ENCODE results near the gene SLC13A2. TPM values are rescaled to one million over a fixed set of nuclear protein-coding genes. Genes with fewer than 3 reads are reported as not detected.
"Not testable (repeated sequence)": the region's sequence is repeated elsewhere in the genome, so short reads cannot be mapped to it uniquely, and the experiment has no call there.

The SLC13A2 gene
- total RNA-seq, 1 experiment from 2014 or later: not detected

GRCh38 chr17:28521311-28522085, 48.1 kb downstream of the SLC13A2 start:
- Mint-ChIP-seq H3K27ac (no peak overlapping the region), H3K36me3 (ENCODE audit: insufficient read depth in 1 of 3, low read depth in 3 of 3) (no peaks in the 10 kb centered on the region), H3K27me3 (ENCODE audit: low read depth) (peaks cover 7% of the 10 kb centered on the region), H3K4me3 (no peak overlapping the region; a peak in 1 of 5 replicates), H3K4me1 (peaks cover 5 to 19% of the 10 kb centered on the region in 2 experiments), H3K9me3 (no peaks in the 10 kb centered on the region; a peak in 2 of 5 replicates)
- Histone ChIP-seq H2BK5ac (ENCODE audit: insufficient read length, low read length) (no peak overlapping the region), H3K4me2 (ENCODE audit: insufficient read depth, insufficient read length, low read length) (no peak overlapping the region), H2AK5ac (ENCODE audit: insufficient read length, low read length) (no peak overlapping the region), H2BK12ac (ENCODE audit: insufficient read length, low read depth, low read length) (no peak overlapping the region), H4K20me1 (ENCODE audit: control insufficient read depth, insufficient read depth, insufficient read length) (no peaks in the 10 kb centered on the region), H3K79me2 (ENCODE audit: insufficient read depth, low read length) (no peaks in the 10 kb centered on the region), H3K18ac (ENCODE audit: insufficient read length, low read depth, low read length) (no peak overlapping the region), H3K4me1 (ENCODE audit: insufficient read depth, low read length) (no peaks in the 10 kb centered on the region), H3K9ac (ENCODE audit: extremely low read depth, insufficient read length, low read length) (no peak overlapping the region), H3K79me1 (ENCODE audit: insufficient read depth, low read depth, low read length, poor library complexity, severe bottlenecking) (no peaks in the 10 kb centered on the region), H3K9me3 (ENCODE audit: control insufficient read depth, low read depth, low read length) (no peaks in the 10 kb centered on the region), H2BK120ac (ENCODE audit: low read depth, low read length, poor library complexity, severe bottlenecking) (no peak overlapping the region), H3T11ph (ENCODE audit: low read length) (no peak overlapping the region), H2BK20ac (ENCODE audit: low read depth, low read length, poor library complexity, severe bottlenecking) (no peak overlapping the region), H3K27me3 (ENCODE audit: insufficient read depth, low read length) (no peaks in the 10 kb centered on the region), H3K23me2 (ENCODE audit: insufficient read length, low read depth, low read length, poor library complexity, severe bottlenecking) (no peaks in the 10 kb centered on the region), H3K56ac (ENCODE audit: insufficient read length, low read depth, low read length) (no peak overlapping the region), H3K4ac (ENCODE audit: low read depth, low read length) (no peak overlapping the region), H4K8ac (replicated peaks; ENCODE audit: insufficient read length, low read depth, low read length) (no peak overlapping the region), H4K91ac (ENCODE audit: insufficient read length, low read depth, low read length) (no peak overlapping the region), H3K27ac (ENCODE audit: insufficient read length, low read depth, low read length) (no peak overlapping the region), H4K5ac (ENCODE audit: insufficient read length, low read depth, low read length) (no peak overlapping the region), H2BK15ac (ENCODE audit: low read depth, low read length) (no peak overlapping the region), H3K23ac (ENCODE audit: insufficient read length, low read depth, low read length) (no peak overlapping the region), H3K14ac (ENCODE audit: insufficient read depth, low read length) (no peak overlapping the region), H2AFZ (ENCODE audit: low read length) (no peak overlapping the region)
- TF ChIP-seq CTCF (conservative IDR thresholded peaks at IDR 0.05): no peak
- whole genome bisulfite sequencing (ENCODE audit: extremely low coverage, insufficient read length, low lambda C conversion rate): no CpG with 5 or more reads among the region's 21 CpGs
- DNase-seq: peak; percentile 77

- not testable (repeated sequence) for H3K4ac ChIP-seq (ENCODE audit: low read depth, low read length); H4K5ac ChIP-seq (ENCODE audit: insufficient read length, low read depth, low read length); H3K4me1 ChIP-seq (ENCODE audit: insufficient read depth, low read length); DNase-seq; H3K9ac ChIP-seq (ENCODE audit: extremely low read depth, insufficient read length, low read length); H3K27ac Mint-ChIP-seq; H3K79me1 ChIP-seq (ENCODE audit: insufficient read depth, low read depth, low read length, poor library complexity, severe bottlenecking); H3K36me3 Mint-ChIP-seq (ENCODE audit: insufficient read depth in 1 of 3, low read depth in 3 of 3); H3K14ac ChIP-seq (ENCODE audit: insufficient read depth, low read length); H2BK120ac ChIP-seq (ENCODE audit: low read depth, low read length, poor library complexity, severe bottlenecking); H3K27me3 ChIP-seq (ENCODE audit: insufficient read depth, low read length); H3K79me2 ChIP-seq (ENCODE audit: insufficient read depth, low read length); H3K27ac ChIP-seq (ENCODE audit: insufficient read length, low read depth, low read length); H3K4me2 ChIP-seq (ENCODE audit: insufficient read depth, insufficient read length, low read length); H2BK20ac ChIP-seq (ENCODE audit: low read depth, low read length, poor library complexity, severe bottlenecking); H4K20me1 ChIP-seq (ENCODE audit: control insufficient read depth, insufficient read depth, insufficient read length); H3K9me3 Mint-ChIP-seq; H4K91ac ChIP-seq (ENCODE audit: insufficient read length, low read depth, low read length); H2BK15ac ChIP-seq (ENCODE audit: low read depth, low read length); H2BK12ac ChIP-seq (ENCODE audit: insufficient read length, low read depth, low read length); H2AFZ ChIP-seq (ENCODE audit: low read length); H3K23me2 ChIP-seq (ENCODE audit: insufficient read length, low read depth, low read length, poor library complexity, severe bottlenecking); H3K4me3 Mint-ChIP-seq; H3K9me3 ChIP-seq (ENCODE audit: control insufficient read depth, low read depth, low read length); H3K56ac ChIP-seq (ENCODE audit: insufficient read length, low read depth, low read length); H3K18ac ChIP-seq (ENCODE audit: insufficient read length, low read depth, low read length); H2BK5ac ChIP-seq (ENCODE audit: insufficient read length, low read length); H3T11ph ChIP-seq (ENCODE audit: low read length); H3K27me3 Mint-ChIP-seq (ENCODE audit: low read depth); H2AK5ac ChIP-seq (ENCODE audit: insufficient read length, low read length); H3K23ac ChIP-seq (ENCODE audit: insufficient read length, low read depth, low read length); H4K8ac ChIP-seq (replicated peaks; ENCODE audit: insufficient read length, low read depth, low read length)
- WGBS (ENCODE audit: extremely low coverage, insufficient read length, low lambda C conversion rate): no CpG with 5 or more reads among the region's 4 CpGs
- H3K4me1 Mint-ChIP-seq: peaks cover 5 to 21% of the 10 kb centered on the region in 2 experiments
Measured at GRCh38 chr17:28522281-28522680, 48.8 kb downstream of the SLC13A2 start.
